Neural crest cell (in vitro differentiated cells): ENCODE results near the gene DSCAM. TPM values are rescaled to one million over a fixed set of nuclear protein-coding genes. Genes with fewer than 3 reads are reported as not detected.
A peak's percentile ranks its signal among the peaks of the same experiment; 100 is the strongest.
"Not testable (repeated sequence)": the region's sequence is repeated elsewhere in the genome, so short reads cannot be mapped to it uniquely, and the experiment has no call there.

Experiments
- DNase-seq: peaks from one replicate; pipeline ENCODE4 v3.0.0; 2021; ENCODE audit warnings: low read depth, mixed read lengths, low spot score
- H3K27ac Mint-ChIP-seq: one replicate; pipeline ENCODE4 v1.8.0; 2021; ENCODE audit warnings: mild to moderate bottlenecking, mixed read lengths; ENCODE audit not compliant: unreplicated experiment
- H3K27me3 Mint-ChIP-seq: 2 replicates; pipeline ENCODE4 v1.8.0; 2021; ENCODE audit warnings: low read depth, mild to moderate bottlenecking, mixed read lengths
- H3K36me3 Mint-ChIP-seq: 2 replicates; pipeline ENCODE4 v1.8.0; 2021; ENCODE audit warnings: low read depth, mild to moderate bottlenecking, mixed read lengths
- H3K4me1 Mint-ChIP-seq: 2 replicates; pipeline ENCODE4 v1.8.0; 2021; ENCODE audit warnings: mixed read lengths
- H3K4me3 Mint-ChIP-seq: one replicate; pipeline ENCODE4 v1.8.0; 2021; ENCODE audit warnings: mild to moderate bottlenecking, mixed read lengths
- H3K9me3 Mint-ChIP-seq: 2 replicates; pipeline ENCODE4 v1.8.0; 2021; ENCODE audit warnings: mixed read lengths
- CTCF ChIP-seq: fragments of 200-600 bp; sonication (generic); conservative IDR thresholded peaks from 2 replicates; pipeline ENCODE4 v1.5.0; 2021; ENCODE audit warnings: antibody characterized with exemption, mild to moderate bottlenecking
- total RNA-seq: library from RNA; stranded (reverse); gene quantifications from 2 replicates; pipeline ENCODE4 v1.2.1, GENCODE V29; 2021

Gene DSCAM
- total RNA-seq, 1 donor from 2014 or later, result 0.19 TPM

- no peak for DNase-seq
- no peaks in the 10 kb centered on the region for H3K27me3 Mint-ChIP-seq
- TF ChIP-seq CTCF, result no peak
- H3K4me3 Mint-ChIP-seq, result no peak overlapping the region
- H3K9me3 Mint-ChIP-seq, result peaks cover 14% of the 10 kb centered on the region
- H3K4me1 Mint-ChIP-seq, result peaks cover 3% of the 10 kb centered on the region
- no peaks in the 10 kb centered on the region for H3K36me3 Mint-ChIP-seq
- H3K27ac Mint-ChIP-seq, result no peak overlapping the region
These were observed 522.6 kb downstream of the DSCAM start for GRCh38 chr21:40324389-40324788.

DNA sequence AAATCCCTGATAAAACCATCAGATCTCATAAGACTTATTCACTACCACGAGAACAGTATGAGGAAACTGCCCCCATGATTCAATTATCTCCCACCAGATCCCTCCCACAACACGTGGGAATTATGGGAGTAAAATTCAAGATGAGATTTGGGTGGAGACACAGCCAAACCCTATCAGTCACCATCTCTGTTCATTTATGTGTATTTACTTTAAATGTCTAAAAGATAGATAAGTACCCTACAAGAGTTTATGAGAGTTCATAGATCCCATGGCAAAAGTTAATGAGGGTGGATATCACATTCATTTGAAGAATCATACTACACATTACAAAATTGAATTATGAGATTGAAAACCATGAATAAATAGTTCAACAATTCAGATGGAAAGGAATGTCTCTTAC lies 526.2 kb downstream of the DSCAM start:
- not testable (repeated sequence) for H3K27me3 Mint-ChIP-seq, DNase-seq, H3K36me3 Mint-ChIP-seq, H3K9me3 Mint-ChIP-seq, H3K4me3 Mint-ChIP-seq, H3K4me1 Mint-ChIP-seq
- H3K27ac Mint-ChIP-seq, result peak overlapping the region; percentile 63

DNA sequence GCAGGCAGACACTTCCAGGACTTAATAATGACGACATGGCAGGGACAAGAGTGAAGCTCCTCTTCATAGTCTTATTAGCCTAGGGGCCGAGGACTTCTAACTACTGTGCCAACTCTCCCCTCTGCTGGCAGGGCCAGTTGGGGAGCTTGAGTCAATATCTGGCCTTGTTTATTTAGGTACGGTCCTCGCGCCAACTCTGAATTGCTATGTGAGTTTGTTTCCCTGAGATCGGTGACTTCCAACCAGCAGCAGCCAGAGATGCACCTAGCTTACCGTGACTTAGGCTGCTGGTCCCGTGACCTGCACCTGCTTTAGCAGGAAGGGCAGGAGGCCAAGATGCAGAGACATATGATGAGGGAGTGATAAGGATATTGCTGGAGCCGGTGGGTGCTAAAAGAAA lies 528.6 kb downstream of the DSCAM start:
- no peak overlapping the region for H3K4me3 Mint-ChIP-seq
- H3K9me3 Mint-ChIP-seq, result peaks cover 2% of the 10 kb centered on the region
- no peaks in the 10 kb centered on the region for H3K27me3 Mint-ChIP-seq
- no peak overlapping the region for H3K27ac Mint-ChIP-seq
- no peaks in the 10 kb centered on the region for H3K36me3 Mint-ChIP-seq
- peaks cover 3% of the 10 kb centered on the region for H3K4me1 Mint-ChIP-seq
- no peak for DNase-seq
- TF ChIP-seq CTCF, result no peak

DNA sequence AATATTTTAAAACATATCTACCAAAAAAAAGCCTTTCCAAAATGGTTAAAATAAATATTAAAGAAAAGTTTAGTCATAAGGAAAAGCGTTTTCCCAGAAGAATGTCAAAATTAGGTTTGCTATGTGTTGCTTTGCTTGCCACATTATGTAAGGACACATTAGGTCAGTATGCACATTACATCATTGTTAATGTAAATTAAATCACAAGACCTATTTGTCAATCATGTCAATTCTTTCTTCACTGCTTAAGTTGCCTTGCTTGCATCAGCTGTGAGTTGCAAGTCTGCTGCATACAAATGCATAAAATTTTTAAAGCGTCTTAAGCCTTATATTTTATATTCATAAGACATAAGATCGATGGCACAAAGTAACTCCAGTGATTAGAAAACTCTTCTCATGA lies 530.9 kb downstream of the DSCAM start:
- H3K4me3 Mint-ChIP-seq, result no peak overlapping the region
- H3K27me3 Mint-ChIP-seq, result peaks cover under 1% of the 10 kb centered on the region
- no peak for TF ChIP-seq CTCF
- no peaks in the 10 kb centered on the region for H3K36me3 Mint-ChIP-seq
- H3K4me1 Mint-ChIP-seq, result peaks cover 2% of the 10 kb centered on the region
- H3K9me3 Mint-ChIP-seq, result no peaks in the 10 kb centered on the region
- DNase-seq, result no peak
- H3K27ac Mint-ChIP-seq, result no peak overlapping the region

- no peak for TF ChIP-seq CTCF
- no peak overlapping the region for H3K4me3 Mint-ChIP-seq
These were observed 531.3 kb downstream of the DSCAM start for GRCh38 chr21:40315626-40316025.

DNA sequence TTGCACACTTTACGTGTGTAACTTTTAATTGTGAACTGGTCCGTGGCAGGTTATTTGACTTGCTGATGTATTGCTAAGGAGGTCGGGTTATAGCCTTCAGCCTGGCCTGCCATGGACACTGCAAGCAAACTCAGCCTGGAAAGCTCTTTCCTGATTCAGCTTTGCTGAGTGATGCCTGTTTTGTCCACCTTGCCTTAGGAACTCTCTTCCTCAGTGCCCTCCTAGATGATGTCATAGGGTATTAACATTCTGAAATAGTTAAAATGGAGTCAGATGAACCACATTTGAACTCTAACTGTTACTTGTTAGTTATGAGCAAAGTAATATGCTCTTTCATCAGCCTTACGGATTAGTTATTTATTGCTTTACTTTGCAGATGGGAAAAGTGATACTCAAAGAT lies 533.7 kb downstream of the DSCAM start:
- no peak for TF ChIP-seq CTCF
- Mint-ChIP-seq H3K27ac (no peak overlapping the region), H3K4me1 (no peaks in the 10 kb centered on the region), H3K27me3 (peaks cover 7% of the 10 kb centered on the region), H3K4me3 (no peak overlapping the region), H3K36me3 (no peaks in the 10 kb centered on the region), H3K9me3 (no peaks in the 10 kb centered on the region)
- no peak for DNase-seq

More at GRCh38 chr21:40315626-40316025, 531.3 kb downstream of the DSCAM start:
- H3K4me1 Mint-ChIP-seq, result no peaks in the 10 kb centered on the region
- H3K27ac Mint-ChIP-seq, result no peak overlapping the region
- H3K9me3 Mint-ChIP-seq, result no peaks in the 10 kb centered on the region
- no peaks in the 10 kb centered on the region for H3K36me3 Mint-ChIP-seq
- peaks cover 4% of the 10 kb centered on the region for H3K27me3 Mint-ChIP-seq
- DNase-seq, result no peak
